Skeletal muscle satellite cell (primary cell): ENCODE results near the gene SDR39U1.

ENCODE experiments used
- H3K27me3 ChIP-seq: 2 replicates; pipeline ENCODE4 v1.7.0; 2013; ENCODE audit warnings: low read length; ENCODE audit not compliant: control insufficient read depth, insufficient read depth
- H3K36me3 ChIP-seq: 2 replicates; pipeline ENCODE4 v1.7.0; 2013; ENCODE audit warnings: mild to moderate bottlenecking, control low read depth, low read length; ENCODE audit not compliant: insufficient read depth
- H3K4me1 ChIP-seq: 2 replicates; pipeline ENCODE4 v1.7.0; 2013; ENCODE audit warnings: low read length; ENCODE audit not compliant: control insufficient read depth, insufficient read depth
- H3K4me2 ChIP-seq: 2 replicates; pipeline ENCODE4 v1.7.0; 2013; ENCODE audit warnings: mild to moderate bottlenecking, low read length
- H3K4me3 ChIP-seq: 2 replicates; pipeline ENCODE4 v1.7.0; 2013; ENCODE audit warnings: low read length
- H3K9ac ChIP-seq: 2 replicates; pipeline ENCODE4 v1.7.0; 2013; ENCODE audit warnings: mild to moderate bottlenecking, low read depth, low read length, moderate library complexity
- H3K9me3 ChIP-seq: replicated peaks from 2 replicates; pipeline ENCODE4 v1.7.0; 2013; ENCODE audit warnings: mild to moderate bottlenecking, control low read depth, low read length

The SDR39U1 gene

DNA sequence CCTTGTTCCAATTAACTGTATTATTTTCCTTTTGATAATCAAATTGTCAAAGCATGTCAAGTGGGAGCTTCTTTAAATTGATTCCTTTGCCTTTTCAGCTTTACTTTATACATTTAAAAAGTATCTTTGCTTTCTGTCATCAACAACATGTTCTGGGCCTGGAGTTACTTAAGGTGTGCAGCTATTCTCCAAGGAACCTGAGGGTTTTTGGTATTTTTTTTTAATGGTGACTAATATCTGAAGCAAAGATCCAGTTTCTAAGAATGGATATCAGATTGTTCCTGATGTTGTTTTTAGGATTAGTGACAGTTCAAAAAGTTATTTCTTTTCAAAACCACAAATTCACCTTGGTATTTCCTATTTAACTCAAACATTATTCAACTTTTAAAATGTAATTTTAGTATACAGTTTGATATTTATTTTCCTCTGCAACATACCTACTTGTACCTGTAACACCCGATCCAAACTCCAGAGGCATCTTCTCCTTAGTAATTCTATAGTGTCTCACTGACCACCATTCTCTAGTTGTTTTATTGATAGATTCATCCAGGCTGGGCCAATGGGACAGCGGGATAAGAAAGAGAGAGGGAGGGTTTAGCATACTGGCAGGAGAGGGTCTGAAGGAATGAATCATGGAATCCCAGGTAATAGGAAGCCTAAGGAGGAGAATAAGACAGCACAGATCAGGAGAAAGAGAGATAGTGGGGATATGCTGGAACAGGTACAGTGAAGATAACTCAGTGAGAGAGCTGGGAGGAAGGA is 16.2 kb downstream of the SDR39U1 start:
- H3K27me3 ChIP-seq = peaks cover 6% of the 10 kb centered on the region
- no peaks in the 10 kb centered on the region for H3K36me3 ChIP-seq
- H3K4me3 ChIP-seq = no peak overlapping the region
- H3K4me2 ChIP-seq = peak overlapping the region; percentile 6
- no peaks in the 10 kb centered on the region for H3K9me3 ChIP-seq
- peaks cover 31% of the 10 kb centered on the region for H3K4me1 ChIP-seq
- H3K9ac ChIP-seq = no peak overlapping the region

DNA sequence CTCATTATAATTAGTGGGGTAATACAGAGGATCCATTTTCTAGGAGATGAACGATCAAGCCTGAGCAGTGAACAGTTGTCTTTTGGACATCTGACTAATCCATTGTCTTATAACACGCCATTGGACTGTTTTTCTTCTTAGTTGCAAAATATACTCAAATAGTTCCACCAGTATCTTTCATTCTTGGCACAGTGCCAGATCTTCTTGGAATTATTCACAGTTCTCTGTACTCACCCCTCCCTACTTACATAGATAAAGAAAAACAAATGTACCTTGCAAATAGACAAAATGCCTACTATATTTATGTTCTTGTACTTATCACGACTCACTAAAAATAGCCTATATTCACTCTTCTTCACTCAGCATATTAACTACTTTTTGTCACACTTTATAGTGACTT is 16.9 kb downstream of the SDR39U1 start:
- Histone ChIP-seq H3K36me3 (no peaks in the 10 kb centered on the region), H3K4me2 (peak overlapping the region; percentile 6), H3K9ac (no peak overlapping the region), H3K4me1 (peaks cover 27% of the 10 kb centered on the region), H3K27me3 (peaks cover 6% of the 10 kb centered on the region), H3K9me3 (no peaks in the 10 kb centered on the region), H3K4me3 (no peak overlapping the region)

DNA sequence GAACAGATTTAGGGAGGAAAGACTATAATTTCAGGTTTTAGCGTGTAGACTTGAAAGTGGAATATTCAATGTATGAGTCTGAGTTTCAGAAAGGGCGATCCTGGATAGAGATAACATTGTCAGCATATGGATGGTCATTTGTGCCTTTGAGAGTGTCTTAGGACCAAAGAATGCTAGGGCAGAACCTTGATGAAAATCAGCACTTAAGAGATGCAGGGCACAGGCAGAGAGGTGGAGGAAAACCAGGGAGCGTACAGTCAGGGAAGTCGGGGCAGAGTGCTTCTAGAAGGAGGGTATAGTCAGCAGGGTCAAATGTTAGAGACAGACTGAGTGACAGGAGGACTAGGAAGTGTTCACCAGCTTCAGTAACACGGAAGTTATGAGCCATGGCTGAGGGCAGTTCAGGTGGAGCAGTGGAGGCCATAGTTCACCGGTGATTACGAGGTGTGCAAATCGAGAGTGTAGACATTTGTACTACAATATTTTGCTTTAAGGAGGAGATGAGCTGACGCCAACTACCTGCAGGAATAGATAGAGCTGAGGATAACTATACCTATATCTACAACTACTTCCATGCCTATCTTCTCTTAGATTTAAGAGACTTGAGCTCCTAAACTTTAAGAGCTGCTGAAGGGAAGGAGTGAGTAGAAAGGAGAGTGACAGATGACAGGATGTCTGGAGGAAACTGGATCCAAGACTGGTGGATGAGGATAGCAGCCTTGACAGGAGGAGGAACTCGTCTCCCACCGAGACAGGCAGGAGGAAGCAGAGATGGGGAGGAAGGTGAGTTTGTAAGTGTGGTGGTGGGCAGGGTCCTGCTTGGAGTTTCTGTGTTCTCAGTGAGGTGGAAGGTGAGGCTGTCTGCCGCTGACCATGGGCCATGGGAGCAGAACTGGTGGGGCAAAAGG is 19.6 kb downstream of the SDR39U1 start:
- Histone ChIP-seq H3K9me3 (no peaks in the 10 kb centered on the region), H3K9ac (no peak overlapping the region), H3K27me3 (peaks cover 11% of the 10 kb centered on the region), H3K4me2 (no peak overlapping the region), H3K4me1 (peaks cover 20% of the 10 kb centered on the region), H3K36me3 (no peaks in the 10 kb centered on the region), H3K4me3 (no peak overlapping the region)

DNA sequence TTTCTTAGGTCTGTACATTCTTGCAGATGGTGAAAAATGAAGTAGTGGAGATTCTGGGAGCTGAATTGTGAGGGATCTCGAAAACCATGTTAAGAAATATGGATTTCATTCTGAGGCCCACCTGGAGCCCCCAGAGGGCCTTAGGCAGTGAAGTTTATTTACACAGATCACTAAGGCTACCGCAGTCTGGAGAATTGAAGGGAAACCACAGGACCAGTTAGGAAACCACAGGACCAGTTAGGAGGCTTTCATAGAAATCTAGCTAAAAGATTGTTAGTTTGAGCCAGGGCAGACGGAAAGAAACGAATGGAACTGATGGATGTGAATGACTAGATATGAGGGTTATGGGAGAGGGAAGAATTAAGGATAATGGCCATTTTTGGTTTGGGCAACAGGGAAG is 20.3 kb downstream of the SDR39U1 start:
- H3K4me1 ChIP-seq = peaks cover 20% of the 10 kb centered on the region

DNA sequence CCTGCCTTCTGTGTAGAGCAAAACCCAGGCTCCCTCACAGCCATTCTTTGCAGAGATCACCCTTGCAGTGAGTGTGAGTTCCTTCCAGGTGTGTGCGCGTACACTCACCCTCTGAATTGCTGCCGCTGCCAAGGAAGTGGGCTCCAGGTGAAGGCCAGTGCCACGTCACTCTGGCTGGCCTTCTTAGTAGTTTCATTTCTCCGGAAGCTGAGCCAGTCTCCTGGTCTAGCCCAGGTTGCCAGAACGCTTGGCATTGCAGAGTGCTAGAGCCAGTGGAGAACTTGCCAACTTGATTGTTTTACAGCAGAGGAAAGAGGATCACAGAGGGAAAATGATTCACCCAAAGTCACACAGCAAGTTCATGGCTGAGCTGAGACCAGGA is 24.1 kb downstream of the SDR39U1 start:
- Histone ChIP-seq H3K9ac (no peak overlapping the region), H3K4me2 (no peak overlapping the region), H3K27me3 (peaks cover 11% of the 10 kb centered on the region)

More for the DNA sequence above, 20.3 kb downstream of the SDR39U1 start:
- no peak overlapping the region for H3K4me2 ChIP-seq
- H3K4me3 ChIP-seq = no peak overlapping the region
- H3K9me3 ChIP-seq = no peaks in the 10 kb centered on the region
- no peaks in the 10 kb centered on the region for H3K36me3 ChIP-seq
- no peak overlapping the region for H3K9ac ChIP-seq
- H3K27me3 ChIP-seq = peaks cover 11% of the 10 kb centered on the region

DNA sequence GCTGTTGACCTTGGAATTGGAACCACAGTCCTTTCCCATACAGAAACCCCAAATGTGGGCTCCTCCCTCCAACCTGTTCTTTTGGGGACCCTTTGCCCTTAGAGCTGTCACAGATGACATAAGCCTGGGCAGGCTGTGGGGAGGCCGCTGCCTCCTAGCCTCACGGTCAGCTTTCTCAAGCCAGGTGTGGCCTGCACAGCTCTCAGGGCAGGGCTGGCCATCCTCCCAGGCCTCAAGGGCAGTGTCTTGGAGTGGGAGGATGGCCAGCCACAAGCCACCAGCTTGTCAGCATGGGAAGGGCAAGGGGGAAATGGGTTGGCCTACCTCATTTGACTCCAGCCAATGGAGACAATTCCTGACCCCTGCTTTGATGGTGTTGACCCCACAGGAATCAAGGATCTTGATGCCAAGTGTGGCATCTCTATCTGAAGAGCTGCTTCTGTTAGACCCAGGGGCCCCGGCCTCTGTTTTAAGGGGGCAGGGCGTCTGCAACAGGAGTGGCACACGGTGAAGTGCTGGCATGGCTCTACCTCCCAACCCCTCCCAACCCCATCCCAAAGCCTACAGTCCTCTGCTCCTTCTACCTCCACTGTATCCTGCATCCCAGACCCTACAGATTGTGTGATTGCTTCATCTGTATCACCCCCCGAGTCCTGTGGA is 24.6 kb downstream of the SDR39U1 start:
- Histone ChIP-seq H3K4me2 (no peak overlapping the region), H3K9ac (no peak overlapping the region), H3K9me3 (no peaks in the 10 kb centered on the region), H3K27me3 (peaks cover 7% of the 10 kb centered on the region), H3K4me3 (no peak overlapping the region), H3K36me3 (no peaks in the 10 kb centered on the region), H3K4me1 (no peaks in the 10 kb centered on the region)

More for the DNA sequence above, 24.1 kb downstream of the SDR39U1 start:
- H3K4me1 ChIP-seq = no peaks in the 10 kb centered on the region
- H3K4me3 ChIP-seq = no peak overlapping the region
- H3K9me3 ChIP-seq = no peaks in the 10 kb centered on the region
- no peaks in the 10 kb centered on the region for H3K36me3 ChIP-seq

DNA sequence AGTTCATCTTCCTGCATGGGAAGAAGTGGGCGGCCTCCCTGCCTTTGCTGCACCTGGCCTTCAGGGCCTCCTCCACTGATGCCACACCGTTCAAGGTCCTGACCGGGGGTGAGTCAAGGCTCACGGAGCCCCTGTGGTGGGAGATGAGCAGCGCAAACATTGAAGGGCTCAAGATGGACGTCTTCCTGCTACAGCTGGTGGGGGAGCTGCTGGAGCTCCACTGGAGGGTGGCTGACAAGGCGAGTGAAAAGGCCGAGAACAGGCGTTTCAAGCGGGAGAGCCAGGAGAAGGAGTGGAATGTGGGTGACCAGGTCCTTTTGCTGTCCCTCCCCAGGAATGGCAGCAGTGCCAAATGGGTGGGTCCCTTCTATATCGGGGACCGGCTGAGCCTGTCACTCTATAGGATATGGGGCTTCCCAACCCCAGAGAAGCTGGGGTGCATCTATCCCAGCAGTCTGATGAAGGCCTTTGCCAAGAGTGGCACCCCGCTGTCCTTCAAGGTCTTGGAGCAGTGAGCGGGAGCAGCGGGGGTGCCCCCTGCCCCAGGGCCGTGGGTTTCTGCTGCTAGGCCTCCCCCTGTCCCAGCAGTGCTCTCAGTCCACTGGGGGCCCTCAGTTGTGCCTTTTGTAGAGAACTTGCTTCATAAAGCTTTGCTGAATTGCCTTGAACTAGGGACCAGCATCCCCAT is 25.5 kb downstream of the SDR39U1 start:
- no peaks in the 10 kb centered on the region for H3K9me3 ChIP-seq
- no peaks in the 10 kb centered on the region for H3K36me3 ChIP-seq
- no peak overlapping the region for H3K9ac ChIP-seq
- no peak overlapping the region for H3K4me2 ChIP-seq
- peaks cover 5% of the 10 kb centered on the region for H3K27me3 ChIP-seq
- no peaks in the 10 kb centered on the region for H3K4me1 ChIP-seq
- H3K4me3 ChIP-seq = no peak overlapping the region

DNA sequence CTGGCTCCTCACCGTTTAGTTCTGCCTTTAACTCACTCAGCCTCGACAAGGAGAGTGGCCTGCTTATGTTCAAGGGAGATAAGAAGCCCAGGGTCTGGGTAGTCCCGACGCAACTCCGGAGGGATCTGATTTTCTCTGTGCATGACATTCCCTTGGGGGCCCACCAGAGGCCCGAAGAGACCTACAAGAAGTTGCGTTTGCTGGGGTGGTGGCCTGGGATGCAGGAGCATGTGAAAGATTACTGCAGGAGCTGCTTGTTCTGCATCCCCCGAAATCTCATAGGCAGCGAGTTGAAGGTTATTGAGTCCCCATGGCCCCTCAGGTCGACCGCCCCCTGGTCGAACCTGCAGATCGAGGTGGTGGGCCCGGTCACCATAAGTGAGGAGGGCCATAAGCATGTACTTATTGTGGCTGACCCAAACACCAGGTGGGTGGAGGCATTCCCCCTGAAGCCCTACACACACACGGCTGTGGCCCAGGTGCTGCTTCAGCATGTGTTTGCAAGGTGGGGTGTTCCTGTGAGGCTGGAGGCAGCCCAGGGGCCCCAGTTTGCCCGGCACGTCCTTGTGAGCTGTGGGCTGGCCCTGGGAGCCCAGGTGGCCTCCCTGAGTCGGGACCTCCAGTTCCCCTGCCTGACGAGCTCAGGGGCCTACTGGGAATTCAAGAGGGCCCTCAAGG is 26.2 kb downstream of the SDR39U1 start:
- Histone ChIP-seq H3K36me3 (no peaks in the 10 kb centered on the region), H3K27me3 (peaks cover 5% of the 10 kb centered on the region), H3K9ac (no peak overlapping the region), H3K4me1 (no peaks in the 10 kb centered on the region), H3K4me3 (no peak overlapping the region), H3K4me2 (no peak overlapping the region), H3K9me3 (no peaks in the 10 kb centered on the region)

DNA sequence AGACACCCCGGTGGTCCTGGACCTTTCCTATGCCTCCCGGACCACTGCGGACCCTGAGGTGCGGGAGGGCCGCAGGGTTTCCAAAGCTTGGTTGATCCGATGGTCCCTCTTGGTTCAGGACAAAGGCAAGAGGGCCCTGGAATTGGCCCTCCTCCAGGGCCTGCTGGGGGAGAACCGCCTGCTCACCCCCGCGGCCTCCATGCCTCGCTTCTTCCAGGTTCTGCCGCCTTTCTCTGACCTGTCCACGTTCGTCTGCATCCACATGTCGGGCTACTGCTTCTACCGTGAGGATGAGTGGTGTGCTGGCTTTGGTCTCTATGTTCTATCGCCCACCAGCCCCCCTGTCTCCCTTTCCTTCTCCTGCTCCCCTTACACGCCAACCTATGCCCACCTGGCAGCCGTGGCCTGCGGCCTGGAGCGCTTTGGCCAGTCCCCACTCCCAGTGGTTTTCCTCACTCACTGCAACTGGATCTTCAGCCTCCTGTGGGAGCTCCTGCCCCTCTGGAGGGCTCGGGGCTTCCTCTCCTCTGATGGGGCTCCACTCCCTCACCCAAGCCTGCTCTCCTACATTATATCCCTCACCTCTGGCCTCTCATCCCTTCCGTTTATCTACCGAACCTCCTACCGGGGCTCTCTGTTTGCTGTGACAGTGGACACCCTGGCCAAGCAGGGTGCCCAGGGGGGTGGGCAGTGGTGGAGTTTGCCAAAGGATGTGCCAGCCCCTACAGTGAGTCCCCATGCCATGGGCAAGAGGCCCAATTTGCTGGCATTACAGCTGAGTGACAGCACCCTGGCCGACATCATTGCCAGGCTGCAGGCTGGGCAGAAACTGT is 26.9 kb downstream of the SDR39U1 start:
- no peak overlapping the region for H3K9ac ChIP-seq

DNA sequence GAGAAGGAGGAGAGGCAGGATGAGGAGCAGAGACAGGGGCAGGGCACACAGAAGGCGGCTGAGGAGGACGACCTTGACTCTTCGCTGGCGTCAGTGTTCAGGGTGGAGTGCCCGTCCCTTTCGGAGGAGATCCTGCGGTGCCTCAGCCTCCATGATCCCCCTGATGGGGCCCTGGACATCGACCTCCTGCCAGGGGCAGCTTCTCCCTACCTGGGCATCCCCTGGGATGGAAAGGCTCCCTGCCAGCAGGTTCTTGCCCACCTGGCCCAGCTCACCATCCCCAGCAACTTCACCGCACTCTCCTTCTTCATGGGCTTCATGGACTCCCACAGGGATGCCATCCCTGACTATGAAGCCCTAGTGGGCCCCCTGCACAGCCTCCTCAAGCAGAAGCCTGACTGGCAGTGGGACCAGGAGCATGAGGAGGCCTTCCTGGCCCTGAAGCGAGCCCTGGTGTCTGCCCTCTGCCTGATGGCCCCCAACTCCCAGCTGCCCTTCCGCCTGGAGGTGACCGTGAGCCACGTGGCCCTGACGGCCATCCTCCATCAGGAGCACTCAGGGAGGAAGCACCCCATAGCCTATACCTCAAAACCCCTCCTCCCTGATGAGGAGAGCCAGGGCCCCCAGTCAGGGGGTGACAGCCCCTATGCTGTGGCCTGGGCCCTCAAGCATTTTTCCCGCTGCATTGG is 27.7 kb downstream of the SDR39U1 start:
- H3K36me3 ChIP-seq = no peaks in the 10 kb centered on the region
- H3K4me2 ChIP-seq = no peak overlapping the region
- no peak overlapping the region for H3K4me3 ChIP-seq
- no peaks in the 10 kb centered on the region for H3K4me1 ChIP-seq
- H3K9ac ChIP-seq = no peak overlapping the region
- peaks cover 14% of the 10 kb centered on the region for H3K27me3 ChIP-seq
- no peaks in the 10 kb centered on the region for H3K9me3 ChIP-seq

More for the DNA sequence above, 26.9 kb downstream of the SDR39U1 start:
- no peak overlapping the region for H3K4me2 ChIP-seq
- H3K9me3 ChIP-seq = no peaks in the 10 kb centered on the region
- H3K27me3 ChIP-seq = peaks cover 13% of the 10 kb centered on the region
- no peaks in the 10 kb centered on the region for H3K4me1 ChIP-seq
- no peaks in the 10 kb centered on the region for H3K36me3 ChIP-seq
- H3K4me3 ChIP-seq = no peak overlapping the region
